ENCODE results near the gene ARID1B. TPM values are rescaled to one million over a fixed set of nuclear protein-coding genes. Genes with fewer than 3 reads are reported as not detected.

ARID1B gene
- total RNA-seq, 1 donor from 2014 or later = 248 TPM

DNA sequence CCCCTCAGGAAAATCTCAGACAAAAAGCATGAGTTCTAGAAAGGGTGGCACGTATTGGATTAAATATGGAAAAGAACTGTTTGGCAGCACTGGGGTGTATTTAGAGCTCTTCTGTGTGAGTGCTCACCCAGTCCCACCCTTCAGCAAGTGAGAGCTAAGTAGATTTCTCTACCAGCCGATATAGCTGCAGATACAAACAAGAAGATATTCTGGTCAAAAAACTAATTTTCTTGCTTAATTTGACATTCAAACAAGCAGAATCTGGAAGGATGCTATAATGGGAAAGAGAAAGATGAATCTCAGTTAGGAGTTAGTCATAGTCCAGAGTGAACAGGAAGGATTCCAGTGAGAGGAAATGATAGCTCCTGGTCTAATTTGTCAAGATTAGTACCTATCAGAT, 314.1 kb downstream of the ARID1B start:
- intact Hi-C loops (cut with micrococcal nuclease) = no loop called here
- Mint-ChIP-seq H3K36me3 (ENCODE audit: low read depth) (peaks cover 69% of the 10 kb centered on the region), H3K4me3 (no peak overlapping the region), H3K27ac (no peak overlapping the region), H3K27me3 (no peaks in the 10 kb centered on the region), H3K9me3 (no peaks in the 10 kb centered on the region), H3K4me1 (peaks cover 46% of the 10 kb centered on the region)
- CTCF ChIA-PET = interaction anchor here (1.0 kb wide), 1 partner anchor 12 kb away, joined by 3 read pairs; no protein-coding TSS in a partner anchor
- TF ChIP-seq, protein P1, sequence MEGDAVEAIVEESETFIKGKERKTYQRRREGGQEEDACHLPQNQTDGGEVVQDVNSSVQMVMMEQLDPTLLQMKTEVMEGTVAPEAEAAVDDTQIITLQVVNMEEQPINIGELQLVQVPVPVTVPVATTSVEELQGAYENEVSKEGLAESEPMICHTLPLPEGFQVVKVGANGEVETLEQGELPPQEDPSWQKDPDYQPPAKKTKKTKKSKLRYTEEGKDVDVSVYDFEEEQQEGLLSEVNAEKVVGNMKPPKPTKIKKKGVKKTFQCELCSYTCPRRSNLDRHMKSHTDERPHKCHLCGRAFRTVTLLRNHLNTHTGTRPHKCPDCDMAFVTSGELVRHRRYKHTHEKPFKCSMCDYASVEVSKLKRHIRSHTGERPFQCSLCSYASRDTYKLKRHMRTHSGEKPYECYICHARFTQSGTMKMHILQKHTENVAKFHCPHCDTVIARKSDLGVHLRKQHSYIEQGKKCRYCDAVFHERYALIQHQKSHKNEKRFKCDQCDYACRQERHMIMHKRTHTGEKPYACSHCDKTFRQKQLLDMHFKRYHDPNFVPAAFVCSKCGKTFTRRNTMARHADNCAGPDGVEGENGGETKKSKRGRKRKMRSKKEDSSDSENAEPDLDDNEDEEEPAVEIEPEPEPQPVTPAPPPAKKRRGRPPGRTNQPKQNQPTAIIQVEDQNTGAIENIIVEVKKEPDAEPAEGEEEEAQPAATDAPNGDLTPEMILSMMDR (IDR thresholded peaks at IDR 0.05) = no peak
- ATAC-seq (ENCODE audit: low read depth) (no peak), DNase-seq (no peak)
- POLR2A ChIA-PET = no interaction called here

DNA sequence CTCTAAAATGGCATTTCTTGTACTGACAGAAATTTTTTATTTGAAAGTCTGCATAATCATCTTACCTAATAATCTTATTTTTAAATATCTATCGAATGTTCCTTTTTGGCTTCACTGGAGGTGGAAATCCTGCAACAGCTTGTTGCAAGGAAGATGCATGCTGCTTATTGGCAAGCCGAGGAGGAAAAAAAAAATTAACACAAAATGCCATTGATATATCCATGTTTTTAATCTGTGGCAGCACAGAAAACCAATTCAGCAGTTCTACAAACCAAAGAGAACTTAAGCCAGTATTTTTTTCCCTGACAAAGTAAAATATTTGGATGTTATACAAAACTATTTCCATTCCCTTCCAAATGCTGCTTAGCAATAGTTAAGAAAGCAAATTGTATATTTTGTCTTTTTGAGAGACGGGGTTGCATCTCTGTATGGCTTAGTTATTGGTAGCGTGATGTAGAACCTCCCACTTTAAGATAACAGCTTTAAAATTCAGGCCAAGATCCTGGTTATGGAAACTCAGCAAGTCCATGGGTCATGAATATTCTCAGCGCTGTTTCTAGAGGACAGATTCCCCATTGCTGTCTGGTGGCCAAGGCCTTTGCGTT, 314.8 kb downstream of the ARID1B start:
- H3K36me3 Mint-ChIP-seq (ENCODE audit: low read depth) = peaks cover 62% of the 10 kb centered on the region
- ATAC-seq (ENCODE audit: low read depth) = no peak
- POLR2A ChIA-PET = no interaction called here
- H3K4me1 Mint-ChIP-seq = peaks cover 46% of the 10 kb centered on the region
- DNase-seq = no peak
- CTCF ChIA-PET = interaction anchor here (1.0 kb wide), 1 partner anchor 13 kb away, joined by 3 read pairs; no protein-coding TSS in a partner anchor
- H3K4me3 Mint-ChIP-seq = no peak overlapping the region
- TF ChIP-seq, protein P1 (IDR thresholded peaks at IDR 0.05) = no peak
- no peaks in the 10 kb centered on the region for H3K9me3 Mint-ChIP-seq
- intact Hi-C loops (cut with micrococcal nuclease) = no loop called here
- no peaks in the 10 kb centered on the region for H3K27me3 Mint-ChIP-seq
- no peak overlapping the region for H3K27ac Mint-ChIP-seq

DNA sequence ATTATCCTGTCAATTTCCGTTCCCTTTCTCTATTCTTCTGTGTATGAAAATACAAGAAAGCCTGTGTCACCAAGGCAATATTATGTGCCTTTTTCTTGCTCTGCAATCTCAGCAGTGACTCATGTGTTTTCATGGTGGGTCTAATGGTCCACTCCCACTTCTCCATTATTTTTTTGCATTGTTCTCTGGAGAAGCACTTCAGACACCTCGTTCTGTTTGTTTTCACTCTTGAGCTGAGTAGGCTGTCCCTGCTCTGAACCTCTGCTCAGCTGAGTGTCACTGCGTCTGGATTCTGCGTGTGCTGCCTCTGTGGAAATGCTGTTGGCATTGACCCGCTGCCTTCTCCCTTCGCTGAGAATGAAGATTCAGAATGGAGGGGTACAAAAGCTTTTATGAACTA, 315.6 kb downstream of the ARID1B start:
- no peak overlapping the region for H3K27ac Mint-ChIP-seq
- ChIA-PET CTCF (no interaction called here), POLR2A (interaction anchor here (0.6 kb wide), 1 partner anchor 38 kb away, joined by 4 read pairs; no protein-coding TSS in a partner anchor)
- peaks cover 49% of the 10 kb centered on the region for H3K4me1 Mint-ChIP-seq
- ATAC-seq (ENCODE audit: low read depth) = no peak
- DNase-seq = no peak
- no peaks in the 10 kb centered on the region for H3K27me3 Mint-ChIP-seq
- TF ChIP-seq, protein P1 (IDR thresholded peaks at IDR 0.05) = no peak
- no peaks in the 10 kb centered on the region for H3K9me3 Mint-ChIP-seq
- peaks cover 59% of the 10 kb centered on the region for H3K36me3 Mint-ChIP-seq (ENCODE audit: low read depth)
- no peak overlapping the region for H3K4me3 Mint-ChIP-seq
- intact Hi-C loops (cut with micrococcal nuclease) = no loop called here

DNA sequence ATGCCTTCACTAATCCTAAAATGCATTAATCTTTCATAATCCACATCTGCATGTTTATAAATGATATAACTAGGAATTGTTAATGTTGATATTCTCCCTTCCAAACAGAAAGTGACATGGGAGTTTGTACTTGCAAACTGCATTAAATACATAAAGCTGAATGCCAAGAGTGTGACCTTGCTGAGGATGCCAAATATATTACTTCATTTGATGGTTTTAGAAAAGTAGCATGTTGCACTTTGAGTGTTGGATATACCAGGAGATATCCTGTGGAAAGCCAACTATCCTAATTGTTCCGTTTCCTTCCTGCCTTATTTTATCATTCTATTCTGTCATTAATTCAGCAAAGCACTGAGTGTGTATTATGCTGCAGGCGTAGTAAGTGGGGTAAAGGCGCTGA, 316.4 kb downstream of the ARID1B start:
- peaks cover 61% of the 10 kb centered on the region for H3K36me3 Mint-ChIP-seq (ENCODE audit: low read depth)

DNA sequence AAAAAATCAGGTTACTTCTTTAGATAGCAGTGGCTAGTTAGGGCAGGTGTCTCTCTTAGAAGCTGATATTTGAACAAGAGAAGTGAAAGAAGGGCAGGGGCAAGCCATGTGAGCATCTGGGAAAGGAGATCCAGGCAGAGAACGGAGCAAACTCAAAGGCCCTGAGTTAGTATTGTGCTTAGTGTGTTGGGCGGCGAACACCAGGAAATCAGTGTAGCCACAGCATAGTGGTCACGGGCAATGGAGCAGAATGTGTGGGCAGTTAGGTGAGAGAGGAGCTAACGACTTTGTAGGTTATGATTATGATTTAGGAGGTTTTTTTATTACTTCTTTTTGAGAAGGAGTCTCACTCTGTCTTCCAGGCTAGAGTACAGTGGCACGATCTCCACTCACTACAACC, 316.9 kb downstream of the ARID1B start:
- intact Hi-C loops (cut with micrococcal nuclease) = no loop called here
- no peaks in the 10 kb centered on the region for H3K9me3 Mint-ChIP-seq
- ChIA-PET CTCF (interaction anchor here (2.2 kb wide), 1 partner anchor 59 kb away, joined by 6 read pairs; no protein-coding TSS in a partner anchor), POLR2A (interaction anchor here (0.8 kb wide), 1 partner anchor 19 kb away, joined by 3 read pairs; no protein-coding TSS in a partner anchor)
- peak; percentile 50 for ATAC-seq (ENCODE audit: low read depth)
- peak overlapping the region; percentile 35 for H3K27ac Mint-ChIP-seq
- H3K4me1 Mint-ChIP-seq = peaks cover 51% of the 10 kb centered on the region
- DNase-seq = no peak
- H3K36me3 Mint-ChIP-seq (ENCODE audit: low read depth) = peaks cover 58% of the 10 kb centered on the region
- TF ChIP-seq, protein P1 (IDR thresholded peaks at IDR 0.05) = no peak
- H3K27me3 Mint-ChIP-seq = no peaks in the 10 kb centered on the region
- peak overlapping the region; percentile 13 for H3K4me3 Mint-ChIP-seq

More for the DNA sequence above, 316.4 kb downstream of the ARID1B start:
- DNase-seq (no peak), ATAC-seq (ENCODE audit: low read depth) (no peak)
- Mint-ChIP-seq H3K9me3 (no peaks in the 10 kb centered on the region), H3K4me1 (peaks cover 53% of the 10 kb centered on the region), H3K27me3 (no peaks in the 10 kb centered on the region), H3K27ac (no peak overlapping the region), H3K4me3 (no peak overlapping the region)
- POLR2A ChIA-PET = interaction anchor here (0.8 kb wide), 1 partner anchor 19 kb away, joined by 3 read pairs; no protein-coding TSS in a partner anchor
- intact Hi-C loops (cut with micrococcal nuclease) = no loop called here
- TF ChIP-seq, protein P1 (IDR thresholded peaks at IDR 0.05) = no peak
- CTCF ChIA-PET = interaction anchor here (2.2 kb wide), 1 partner anchor 59 kb away, joined by 6 read pairs; no protein-coding TSS in a partner anchor
